NCI-H526 (cell line): ENCODE results near the gene ZC3H4.
A peak's percentile ranks its signal among the peaks of the same experiment; 100 is the strongest.

Experiments used
- DNase-seq, 2 experiments: peaks; one replicate each; lab custom pipeline; 2025; lab: John Stamatoyannopoulos, UW

Gene ZC3H4

GRCh38 chr19:47047763-47048405 is 65.7 kb downstream of the ZC3H4 start:
- DNase-seq: peak; percentile 74 to 89

GRCh38 chr19:47047272-47047762 is 66.3 kb downstream of the ZC3H4 start:
- no peak for DNase-seq

GRCh38 chr19:47045867-47046470 is 67.6 kb downstream of the ZC3H4 start:
- DNase-seq: no peak

DNA sequence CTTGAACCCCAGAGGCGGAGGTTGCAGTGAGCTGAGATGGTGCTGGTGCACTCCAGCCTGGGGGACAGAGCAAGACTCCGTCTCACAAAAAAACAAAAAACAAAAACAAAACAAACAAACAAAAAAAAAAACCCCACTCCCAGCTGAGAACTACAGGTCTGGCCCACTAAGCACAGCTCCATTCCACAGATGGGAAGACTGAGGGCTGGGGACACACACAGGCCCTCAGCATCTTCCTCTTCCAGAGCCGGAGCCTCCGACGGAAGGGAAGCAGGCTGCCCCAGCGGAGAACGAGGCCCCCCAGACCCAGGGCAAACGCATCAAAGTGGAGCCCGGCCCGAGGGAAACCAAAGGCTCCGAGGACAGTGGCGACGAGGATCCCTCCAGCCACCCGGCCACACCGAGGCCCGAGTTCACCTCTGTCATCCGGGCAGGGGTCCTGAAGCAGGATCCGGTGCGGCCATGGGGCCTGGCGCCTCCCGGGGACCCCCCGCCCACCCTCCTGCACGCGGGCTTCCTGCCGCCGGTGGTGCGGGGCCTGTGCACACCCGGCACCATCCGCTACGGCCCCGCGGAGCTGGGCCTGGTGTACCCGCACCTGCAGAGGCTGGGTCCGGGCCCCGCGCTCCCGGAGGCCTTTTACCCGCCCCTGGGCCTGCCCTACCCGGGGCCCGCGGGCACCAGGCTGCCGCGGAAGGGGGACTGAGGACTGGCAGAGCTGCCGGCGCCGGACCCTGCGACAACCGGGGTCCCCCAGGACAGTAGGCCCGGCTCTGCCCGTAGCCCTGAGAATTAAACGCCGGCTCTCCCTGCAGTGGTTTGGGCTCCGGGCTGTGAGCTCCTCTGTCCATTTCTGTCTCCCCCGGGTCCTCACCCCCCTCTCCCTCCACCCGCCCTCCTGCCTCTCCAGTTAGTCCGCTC is 68.4 kb downstream of the ZC3H4 start:
- no peak for DNase-seq

- no peak for DNase-seq
These were observed 72.7 kb downstream of the ZC3H4 start for GRCh38 chr19:47040869-47041268.

- no peak for DNase-seq
These were observed 74.2 kb downstream of the ZC3H4 start for GRCh38 chr19:47039239-47039874.

- DNase-seq: no peak
These were observed 75.8 kb downstream of the ZC3H4 start for GRCh38 chr19:47037766-47038165.

- peak; percentile 56 to 63 for DNase-seq
These were observed 77.4 kb downstream of the ZC3H4 start for GRCh38 chr19:47036097-47036651.

DNA sequence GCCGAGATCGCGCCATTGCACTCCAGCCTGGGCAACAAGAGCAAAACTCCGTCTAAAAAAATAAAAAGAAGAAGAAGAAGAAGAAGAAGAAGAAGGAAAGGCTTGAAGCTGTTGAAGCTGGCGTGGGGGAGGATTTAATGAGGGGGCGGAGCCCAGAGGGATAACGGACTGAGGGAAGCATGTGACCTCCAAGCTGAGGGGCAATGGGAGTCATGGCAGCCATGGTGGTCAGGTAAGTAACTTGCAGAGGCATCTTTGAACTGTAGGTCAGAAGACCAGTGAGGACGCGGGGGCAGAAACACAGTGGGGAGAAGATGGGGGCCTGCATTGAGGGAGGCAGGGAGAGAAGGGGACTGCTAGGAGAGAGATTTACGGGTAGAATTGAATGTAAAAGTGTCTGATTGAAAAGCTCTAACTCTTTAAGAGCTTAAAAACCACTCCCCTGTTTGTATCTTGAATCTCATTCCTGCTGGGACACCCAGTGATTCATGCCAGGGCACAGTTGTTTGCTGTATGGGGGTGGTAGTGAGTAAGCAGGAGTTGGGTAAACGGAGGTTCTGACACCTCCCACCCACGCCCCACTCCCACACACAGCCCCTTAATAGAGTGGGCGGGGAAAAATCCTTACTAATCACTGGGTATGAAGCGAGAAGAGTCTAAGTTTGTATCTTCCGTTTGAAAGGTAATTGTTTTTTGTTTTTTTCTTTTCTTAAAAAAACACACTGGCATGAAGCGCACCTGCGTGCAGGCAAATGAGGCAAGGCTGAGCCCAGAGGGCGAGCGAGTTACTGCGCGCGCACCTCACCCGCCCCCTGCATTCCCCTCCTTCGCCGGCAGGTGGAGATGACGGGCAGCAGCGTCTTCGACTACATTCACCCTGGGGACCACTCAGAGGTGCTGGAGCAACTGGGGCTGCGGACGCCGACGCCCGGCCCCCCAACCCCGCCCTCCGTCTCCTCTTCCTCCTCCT is 78.2 kb downstream of the ZC3H4 start:
- peak; percentile 56 to 87 for DNase-seq

DNA sequence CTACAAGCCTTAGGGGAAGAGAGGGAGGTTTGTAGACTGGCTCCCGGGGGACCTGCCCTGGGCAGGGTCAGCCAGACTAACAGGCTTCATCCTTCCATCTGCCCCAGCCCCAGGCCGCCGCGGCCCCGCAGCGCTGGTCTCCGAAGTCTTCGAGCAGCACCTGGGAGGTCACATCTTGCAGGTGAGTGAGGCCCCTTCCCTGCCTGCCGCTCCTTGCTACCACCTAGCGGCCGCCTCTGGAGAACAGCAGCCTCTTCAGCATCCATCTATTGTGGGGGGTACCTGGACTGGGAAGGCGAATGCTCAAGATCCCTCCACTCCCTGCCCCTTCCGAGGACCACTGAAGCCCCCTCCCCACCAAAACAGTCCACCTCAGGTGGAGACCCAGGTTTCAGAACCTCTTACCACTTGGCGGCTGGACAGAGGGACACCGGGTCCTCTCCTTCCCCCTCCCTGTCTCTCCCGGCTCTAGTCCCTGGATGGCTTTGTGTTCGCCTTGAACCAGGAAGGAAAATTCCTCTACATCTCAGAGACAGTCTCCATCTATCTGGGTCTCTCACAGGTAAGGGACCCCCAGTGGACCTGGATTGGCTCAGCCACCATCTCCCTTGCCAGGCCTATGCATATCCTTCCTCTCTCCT is 81.3 kb downstream of the ZC3H4 start:
- peak; percentile 44 to 82 for DNase-seq

DNA sequence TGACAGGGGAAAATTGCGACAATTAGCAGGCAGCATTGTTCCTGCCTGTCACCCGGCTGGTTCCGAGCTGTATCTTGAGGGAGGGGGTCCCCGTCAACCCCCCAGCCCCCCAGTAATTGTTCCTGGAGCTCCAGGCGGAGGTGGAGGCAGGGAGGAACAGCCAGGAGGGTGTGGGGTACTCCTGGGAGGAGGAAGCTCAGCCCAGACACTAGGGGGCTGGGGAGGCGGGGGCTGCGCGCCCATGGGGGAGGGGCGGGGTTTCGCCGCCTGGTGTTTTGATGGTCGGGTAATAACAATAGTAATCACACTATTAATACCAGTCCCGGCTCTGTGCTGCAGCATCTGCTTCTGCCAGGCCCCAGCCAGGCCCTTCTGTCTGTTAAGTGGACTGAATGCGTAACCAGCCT is 85.4 kb downstream of the ZC3H4 start:
- no peak for DNase-seq

GRCh38 chr19:47027586-47028088 is 85.9 kb downstream of the ZC3H4 start:
- DNase-seq: no peak

GRCh38 chr19:47026889-47027288 is 86.7 kb downstream of the ZC3H4 start:
- no peak for DNase-seq

- DNase-seq: no peak
These were observed 87.4 kb downstream of the ZC3H4 start for GRCh38 chr19:47026156-47026555.

GRCh38 chr19:47024502-47024901 is 89.1 kb downstream of the ZC3H4 start:
- no peak for DNase-seq

DNA sequence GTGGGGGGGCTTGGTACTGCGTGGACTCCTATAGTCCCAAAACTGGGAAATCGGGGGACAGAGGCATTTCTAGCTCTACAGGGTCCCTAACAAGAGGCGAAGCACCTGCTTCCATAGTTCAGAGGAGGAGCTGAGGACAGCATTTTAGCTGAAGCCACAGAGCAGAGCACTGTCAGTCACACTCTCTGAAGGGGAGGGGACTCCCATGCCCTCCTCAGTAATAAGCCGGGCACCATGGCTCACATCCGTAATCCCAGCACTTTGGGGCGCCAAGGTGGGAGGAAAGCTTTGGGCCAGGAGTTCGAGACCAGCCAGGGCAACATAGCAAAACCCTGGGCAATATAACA is 90.2 kb downstream of the ZC3H4 start:
- DNase-seq: peak in 1 of 2 experiments; percentile 25

GRCh38 chr19:47022541-47023447 is 90.8 kb downstream of the ZC3H4 start:
- DNase-seq: no peak

- DNase-seq: no peak
These were observed 91.4 kb downstream of the ZC3H4 start for GRCh38 chr19:47022140-47022536.
